GM12892 (cell line): Measurements from ENCODE around the gene CAPG.

Source experiments
- POLR2A ChIP-seq: IDR thresholded peaks from 2 replicates; pipeline ENCODE4 v1.6.1; 2011; ENCODE audit warnings: low read depth, low read length, control low read depth
- TAF1 ChIP-seq: IDR thresholded peaks from 2 replicates; pipeline ENCODE4 v1.6.1; 2011; ENCODE audit warnings: low read depth, mild to moderate bottlenecking, control low read depth, low read length, borderline replicate concordance

GRCh38 chr2:85449214-85449588 lies 39.0 kb upstream of the CAPG start:
- TF ChIP-seq TAF1 (no peak), POLR2A (no peak)
